GM20000 (cell line): ENCODE data around the gene FOXP1.

Experiments
- DNase-seq: peaks from one replicate; pipeline ENCODE4 v3.0.0; 2012; ENCODE audit warnings: low spot score
- TF ChIP-seq, protein P1 (sequence below): IDR thresholded peaks from 2 replicates; pipeline ENCODE4 v1.5.1; 2012; ENCODE audit warnings: mild to moderate bottlenecking, control low read depth; ENCODE audit errors: extremely low read depth, missing control alignments

Gene FOXP1

DNA sequence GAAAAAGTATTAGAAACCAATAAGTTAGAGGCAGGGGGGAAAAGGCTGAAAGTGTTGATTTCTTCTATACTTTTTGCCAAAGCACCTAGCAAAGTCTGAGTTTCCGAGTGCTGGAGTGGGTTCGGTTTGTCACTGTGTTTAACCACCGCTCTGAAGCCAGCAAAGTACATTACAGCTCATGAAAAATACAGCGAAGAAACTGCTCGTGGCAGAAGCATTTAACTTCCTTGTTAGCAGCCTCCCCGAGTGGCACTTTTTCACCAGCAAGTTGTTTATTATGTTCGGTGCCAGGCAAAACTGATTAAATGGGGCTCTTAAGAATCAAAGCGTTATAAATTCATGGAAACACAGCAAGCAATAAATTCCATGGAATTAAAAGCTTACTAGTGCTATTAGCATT lies 313.6 kb downstream of the FOXP1 start:
- no peak for DNase-seq
- TF ChIP-seq, protein P1, sequence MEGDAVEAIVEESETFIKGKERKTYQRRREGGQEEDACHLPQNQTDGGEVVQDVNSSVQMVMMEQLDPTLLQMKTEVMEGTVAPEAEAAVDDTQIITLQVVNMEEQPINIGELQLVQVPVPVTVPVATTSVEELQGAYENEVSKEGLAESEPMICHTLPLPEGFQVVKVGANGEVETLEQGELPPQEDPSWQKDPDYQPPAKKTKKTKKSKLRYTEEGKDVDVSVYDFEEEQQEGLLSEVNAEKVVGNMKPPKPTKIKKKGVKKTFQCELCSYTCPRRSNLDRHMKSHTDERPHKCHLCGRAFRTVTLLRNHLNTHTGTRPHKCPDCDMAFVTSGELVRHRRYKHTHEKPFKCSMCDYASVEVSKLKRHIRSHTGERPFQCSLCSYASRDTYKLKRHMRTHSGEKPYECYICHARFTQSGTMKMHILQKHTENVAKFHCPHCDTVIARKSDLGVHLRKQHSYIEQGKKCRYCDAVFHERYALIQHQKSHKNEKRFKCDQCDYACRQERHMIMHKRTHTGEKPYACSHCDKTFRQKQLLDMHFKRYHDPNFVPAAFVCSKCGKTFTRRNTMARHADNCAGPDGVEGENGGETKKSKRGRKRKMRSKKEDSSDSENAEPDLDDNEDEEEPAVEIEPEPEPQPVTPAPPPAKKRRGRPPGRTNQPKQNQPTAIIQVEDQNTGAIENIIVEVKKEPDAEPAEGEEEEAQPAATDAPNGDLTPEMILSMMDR: no peak

DNA sequence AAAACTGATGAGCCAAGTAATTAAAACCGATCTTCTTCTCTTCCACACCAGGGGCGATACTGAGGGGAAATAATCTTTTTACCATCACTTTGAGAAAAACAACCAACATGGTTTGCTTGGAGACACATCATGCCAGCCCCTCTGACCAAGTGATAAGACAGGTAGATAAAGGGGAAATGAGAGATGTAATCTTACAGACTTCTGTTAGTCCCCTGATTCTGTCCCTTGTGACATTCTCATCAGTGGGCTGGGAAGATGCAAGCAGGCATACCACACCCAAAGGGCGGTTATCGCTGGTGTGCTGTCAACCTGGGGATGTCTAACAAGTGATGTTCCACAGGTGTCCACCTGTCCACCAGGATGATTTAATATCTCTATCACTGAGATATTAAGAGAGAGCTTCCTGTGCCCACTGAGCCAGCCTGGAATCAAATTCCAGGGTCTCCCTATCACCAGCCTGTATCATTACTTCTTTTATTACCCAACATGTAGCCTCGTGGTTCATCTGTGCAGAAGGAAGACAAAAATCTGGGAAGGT lies 315.0 kb downstream of the FOXP1 start:
- DNase-seq: no peak
- TF ChIP-seq, protein P1: no peak

DNA sequence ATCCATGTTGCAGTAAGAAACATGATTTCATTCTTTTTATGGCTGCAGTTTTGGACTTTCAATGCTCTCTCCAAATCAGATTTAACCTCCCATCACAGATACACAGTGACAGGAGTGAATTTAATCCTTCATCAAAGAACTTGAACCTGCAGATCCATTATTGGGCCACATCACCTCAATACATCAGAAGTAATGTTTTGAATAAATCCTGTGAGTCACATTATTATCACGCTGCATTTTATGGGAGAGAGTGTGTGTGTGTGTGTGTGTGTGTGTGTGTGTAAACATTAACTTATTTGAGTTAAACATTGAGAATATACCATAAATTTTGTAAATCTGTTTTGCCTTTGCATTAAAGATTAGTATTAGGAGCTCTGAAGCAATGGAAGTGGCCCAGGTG lies 316.7 kb downstream of the FOXP1 start:
- TF ChIP-seq, protein P1: no peak
- no peak for DNase-seq

DNA sequence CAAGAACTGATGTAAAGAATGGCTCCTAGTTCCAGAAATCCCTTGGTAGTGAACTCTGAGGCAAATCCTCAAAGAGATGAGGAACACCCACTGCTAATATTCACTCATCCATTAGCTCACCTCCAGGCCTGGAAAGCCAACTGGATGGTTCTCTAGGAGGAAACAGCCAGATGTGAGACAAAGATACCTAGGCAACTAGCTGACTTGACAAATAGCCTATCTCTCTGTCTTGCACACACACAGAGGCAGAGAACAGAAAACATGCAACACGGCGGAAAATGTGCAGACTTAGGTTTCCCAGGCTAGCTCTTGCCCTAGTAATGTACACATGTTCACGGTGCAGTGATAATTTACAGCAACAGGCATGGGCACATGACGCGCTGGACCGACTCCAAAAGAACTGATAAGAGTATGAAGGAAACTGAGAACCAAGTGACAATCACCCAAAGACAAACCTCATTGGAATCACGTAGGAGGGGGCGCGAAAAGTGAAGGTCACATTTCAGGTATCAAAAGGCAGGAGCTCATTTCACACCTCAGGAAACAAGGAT lies 318.1 kb downstream of the FOXP1 start:
- TF ChIP-seq, protein P1: no peak
- no peak for DNase-seq

DNA sequence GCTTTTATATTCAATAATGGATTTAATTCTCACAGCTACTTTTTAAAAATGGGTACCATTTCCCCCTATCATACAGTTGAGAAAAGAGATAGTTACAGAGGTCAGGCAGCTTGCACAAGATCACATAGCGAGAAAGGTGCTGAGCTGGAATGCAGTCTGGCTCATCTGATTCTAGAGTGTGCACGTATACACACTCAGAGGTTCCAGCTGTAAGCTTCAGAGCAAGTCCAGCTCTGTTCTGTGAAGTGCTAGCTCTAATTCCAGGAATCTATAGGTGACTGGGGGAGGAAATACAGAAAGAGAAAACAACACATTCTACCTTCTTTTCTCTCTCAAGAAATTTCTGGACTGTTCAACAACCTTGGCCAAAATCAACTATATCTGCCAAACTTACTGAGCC lies 318.7 kb downstream of the FOXP1 start:
- TF ChIP-seq, protein P1: no peak
- no peak for DNase-seq

DNA sequence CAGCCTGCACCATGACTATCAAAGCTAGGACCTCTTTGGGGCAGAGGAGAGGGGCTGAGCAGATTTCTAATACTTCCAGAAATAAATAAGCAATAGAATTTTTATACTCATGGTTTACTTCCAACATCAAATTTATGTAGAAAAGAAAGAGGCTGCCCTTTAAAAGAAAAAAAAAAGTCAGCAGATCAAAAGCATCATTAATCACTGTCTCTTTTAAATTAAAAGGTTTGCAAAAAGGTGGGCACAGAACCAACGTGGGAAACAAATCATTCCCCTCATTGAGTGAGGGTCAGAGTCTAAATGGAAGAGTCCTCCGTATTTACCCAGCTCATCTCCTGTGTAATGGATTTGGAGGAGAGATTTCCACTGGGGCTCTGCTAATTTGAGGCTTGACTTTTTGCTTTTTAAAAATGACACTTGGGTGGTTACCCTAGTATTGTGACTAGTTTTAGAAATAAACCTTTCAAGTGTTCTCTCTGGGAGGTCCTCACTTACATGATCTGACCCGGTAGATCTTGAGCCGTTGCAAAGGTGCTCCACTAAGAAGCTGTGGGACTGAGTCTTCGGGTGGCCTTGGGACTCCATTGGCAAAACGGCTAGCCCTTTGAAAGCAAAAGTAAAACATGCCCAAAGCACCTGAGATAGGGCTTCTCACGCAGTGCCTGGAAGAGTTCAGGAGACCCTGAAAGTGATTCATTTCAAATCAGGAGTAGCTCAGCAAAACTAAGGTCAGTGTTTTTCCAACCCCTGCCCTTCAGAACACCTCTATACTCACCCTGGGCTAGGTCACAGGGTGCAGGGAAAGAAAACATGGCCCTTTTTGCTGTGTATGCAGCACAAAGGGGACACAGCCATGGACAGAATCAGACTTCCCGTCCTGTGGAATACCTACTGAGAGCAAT lies 320.9 kb downstream of the FOXP1 start:
- DNase-seq: no peak

More for the DNA sequence above, 320.9 kb downstream of the FOXP1 start:
- TF ChIP-seq, protein P1: no peak
